IMR-90 (cell line): ENCODE data around the gene MEGF9. TPM values are rescaled to one million over a fixed set of nuclear protein-coding genes. Genes with fewer than 3 reads are reported as not detected.

Experiments used
- ATAC-seq: fragments of 200-7000 bp; cut with Tn5 transposase; 2 replicates; pipeline ENCODE4 v1.9.1; 2020; ENCODE audit warnings: low read depth, mild to moderate bottlenecking, moderate library complexity
- BruUV-seq: library from RNA; stranded (reverse); fragments of 400-500 nt; replicated peaks from 2 replicates; lab custom pipeline; 2021; lab: Mats Ljungman, UMichigan
- CTCF ChIA-PET: fragments of 300-600 bp; formaldehyde crosslinking; extraction: SDS; loops from one replicate; lab custom pipeline; 2021; ENCODE audit warnings: antibody characterized with exemption; lab: Yijun Ruan, JAX
- POLR2A ChIA-PET: fragments of 300-600 bp; sonication (Branson Sonifier 250); formaldehyde crosslinking; loops from one replicate; lab custom pipeline; 2022; ENCODE audit warnings: antibody characterized with exemption; ENCODE audit not compliant: unreplicated experiment; lab: Charles Lee
- DNase-seq: peaks from one replicate; pipeline ENCODE4 v3.0.0; 2013
- H2AFZ ChIP-seq: replicated peaks from 2 replicates; pipeline ENCODE3; 2013; ENCODE audit warnings: low read length, mild to moderate bottlenecking; ENCODE audit not compliant: poor library complexity
- H2AK5ac ChIP-seq: 2 replicates; pipeline ENCODE4 v1.6.1; 2013; ENCODE audit warnings: low read depth, low read length, inconsistent platforms
- H2AK9ac ChIP-seq: replicated peaks from 2 replicates; pipeline ENCODE3; 2013; ENCODE audit warnings: mild to moderate bottlenecking, low read depth, low read length, moderate library complexity; ENCODE audit not compliant: poor library complexity
- H2BK120ac ChIP-seq: 2 replicates; pipeline ENCODE4 v1.6.1; 2013; ENCODE audit warnings: low read depth, low read length, inconsistent platforms
- H2BK15ac ChIP-seq: 3 replicates; pipeline ENCODE4 v1.6.1; 2013; ENCODE audit warnings: low read depth, low read length, inconsistent platforms
- H2BK20ac ChIP-seq: 2 replicates; pipeline ENCODE4 v1.6.1; 2013; ENCODE audit warnings: low read depth, mild to moderate bottlenecking, inconsistent platforms, low read length, moderate library complexity
- H2BK5ac ChIP-seq: 2 replicates; pipeline ENCODE4 v1.6.1; 2013; ENCODE audit warnings: mild to moderate bottlenecking, low read depth, low read length, inconsistent platforms; ENCODE audit not compliant: poor library complexity, severe bottlenecking
- H3K14ac ChIP-seq: replicated peaks from 2 replicates; pipeline ENCODE4 v1.6.1; 2013; ENCODE audit warnings: low read depth, low read length, inconsistent platforms
- H3K18ac ChIP-seq: 2 replicates; pipeline ENCODE4 v1.6.1; 2013; ENCODE audit warnings: low read depth, low read length, control low read depth
- H3K23ac ChIP-seq: 2 replicates; pipeline ENCODE4 v1.6.1; 2013; ENCODE audit warnings: low read depth, low read length, inconsistent platforms
- H3K27ac ChIP-seq: 2 replicates; pipeline ENCODE4 v1.5.1; 2013; ENCODE audit warnings: mild to moderate bottlenecking, control low read depth, low read length; ENCODE audit not compliant: insufficient read depth
- H3K27me3 ChIP-seq: 2 replicates; pipeline ENCODE4 v1.6.1; 2013; ENCODE audit warnings: low read length; ENCODE audit not compliant: control insufficient read depth, insufficient read depth
- H3K36me3 ChIP-seq: 2 replicates; pipeline ENCODE4 v1.6.1; 2013; ENCODE audit warnings: low read length, mixed read lengths; ENCODE audit not compliant: control insufficient read depth, insufficient read depth
- H3K4ac ChIP-seq: 2 replicates; pipeline ENCODE4 v1.6.1; 2013; ENCODE audit warnings: low read depth, low read length, inconsistent platforms
- H3K4me1 ChIP-seq: 2 replicates; pipeline ENCODE4 v1.6.1; 2013; ENCODE audit warnings: low read length, mixed read lengths; ENCODE audit not compliant: control insufficient read depth, insufficient read depth
- H3K4me2 ChIP-seq: 2 replicates; pipeline ENCODE4 v1.6.1; 2013; ENCODE audit warnings: low read depth, mild to moderate bottlenecking, control low read depth, low read length, moderate library complexity
- H3K4me3 ChIP-seq: 2 replicates; pipeline ENCODE4 v1.5.1; 2013; ENCODE audit warnings: low read depth, mild to moderate bottlenecking, control low read depth, low read length, moderate library complexity; ENCODE audit not compliant: insufficient read depth
- H3K56ac ChIP-seq: 2 replicates; pipeline ENCODE4 v1.6.1; 2013; ENCODE audit warnings: low read length, inconsistent platforms; ENCODE audit not compliant: insufficient read depth; ENCODE audit errors: extremely low read depth
- H3K79me1 ChIP-seq, 2 experiments: 2 replicates each; pipeline ENCODE4 v1.6.1; 2013; ENCODE audit warnings: low read length in 2 of 2, inconsistent platforms in 1 of 2, low read depth in 1 of 2
- H3K9ac ChIP-seq: 2 replicates; pipeline ENCODE4 v1.6.1; 2013; ENCODE audit warnings: low read depth, low read length, control low read depth
- H3K9me1 ChIP-seq: 2 replicates; pipeline ENCODE4 v1.6.1; 2013; ENCODE audit warnings: low read length, inconsistent platforms; ENCODE audit not compliant: insufficient read depth
- H3K9me3 ChIP-seq: 2 replicates; pipeline ENCODE4 v1.6.1; 2013; ENCODE audit warnings: low read length; ENCODE audit not compliant: control insufficient read depth, insufficient read depth
- H4K20me1 ChIP-seq: 2 replicates; pipeline ENCODE4 v1.6.1; 2013; ENCODE audit warnings: low read length, inconsistent platforms; ENCODE audit not compliant: insufficient read depth
- H4K5ac ChIP-seq: 2 replicates; pipeline ENCODE4 v1.6.1; 2013; ENCODE audit warnings: mild to moderate bottlenecking, low read depth, low read length, control low read depth
- H4K8ac ChIP-seq, 2 experiments: 2 replicates each; pipeline ENCODE4 v1.6.1; 2013; ENCODE audit warnings: low read depth in 2 of 2, low read length in 2 of 2, control low read depth in 1 of 2, inconsistent platforms in 1 of 2
- H4K91ac ChIP-seq: 2 replicates; pipeline ENCODE4 v1.6.1; 2013; ENCODE audit warnings: low read depth, low read length, inconsistent platforms; ENCODE audit not compliant: insufficient read depth
- BHLHE40 ChIP-seq: fragments of 150-350 bp; IDR thresholded peaks from 2 replicates; pipeline ENCODE4 v1.6.1; 2016; ENCODE audit warnings: mild to moderate bottlenecking, low read depth, low read length
- MAFK ChIP-seq: IDR thresholded peaks from 2 replicates; pipeline ENCODE4 v1.6.1; 2012; ENCODE audit warnings: low read depth, low read length, improper control_type of control experiment
- MAZ ChIP-seq: IDR thresholded peaks from 2 replicates; pipeline ENCODE4 v1.6.1; 2012; ENCODE audit warnings: low read depth, mild to moderate bottlenecking, low read length, improper control_type of control experiment, moderate library complexity, borderline replicate concordance
- RAD21 ChIP-seq: IDR thresholded peaks from 2 replicates; pipeline ENCODE4 v1.6.1; 2012; ENCODE audit warnings: low read length, improper control_type of control experiment
- RFX5 ChIP-seq: IDR thresholded peaks from 2 replicates; pipeline ENCODE4 v1.8.0; 2012; ENCODE audit warnings: low read depth, mild to moderate bottlenecking, low read length, moderate library complexity
- WGBS, 2 experiments: methylation state at CpG; one replicate each; pipeline versions ENCODE4 v1.1.5 to v1.1.7; 2013; ENCODE audit warnings: missing lambda C conversion rate in 2 of 2; ENCODE audit not compliant: insufficient read length in 1 of 2; ENCODE audit errors: extremely low coverage in 2 of 2; 5-methylcytosine and 5-hydroxymethylcytosine counted together
- dilution Hi-C: fragments of 300-500 bp; cut with HindIII; formaldehyde crosslinking; loops from one replicate; pipeline ENCODE4 v1.14.3; 2018; ENCODE audit warnings: low sequenced_read_pairs; ENCODE audit not compliant: unreplicated experiment
- in situ Hi-C: fragments of 300-500 bp; cut with MboI; formaldehyde crosslinking; loops from 3 replicates; pipeline ENCODE4 v1.14.3; 2019; ENCODE audit warnings: low sequenced_read_pairs, inconsistent platforms, mixed read lengths
- intact Hi-C: fragments of 100-400 bp; cut with micrococcal nuclease; formaldehyde crosslinking; loops from 2 replicates; pipeline ENCODE4 v1.10.0; 2022
- polyA plus RNA-seq, 3 experiments: library from polyadenylated mRNA; depleted of rRNA; stranded (reverse); fragments of >200 nt; gene quantifications; 2 replicates each; pipeline ENCODE4 v1.2.3, GENCODE V29; 2012; ENCODE audit warnings: low replicate concordance in 1 of 3
- total RNA-seq: library from RNA; depleted of rRNA; stranded (reverse); fragments of >200 nt; gene quantifications from 2 replicates; pipeline ENCODE4 v1.2.3, GENCODE V29; 2012

The MEGF9 gene
- total and polyA plus RNA-seq, 2 of the 4 experiments (the other 2 are of a cell fraction): 3.4 TPM

GRCh38 chr9:120627073-120627472 lies 87.2 kb downstream of the MEGF9 start (continued):
- TF ChIP-seq RFX5 (no peak), MAFK (no peak), MAZ (no peak)

- no peak overlapping the region for H2BK20ac ChIP-seq
- H3K79me1 ChIP-seq: peaks cover 0 to 14% of the 10 kb centered on the region in 2 experiments; a peak in 2 of 4 replicates
- H2AK9ac ChIP-seq: no peak overlapping the region
- H4K5ac ChIP-seq: no peak overlapping the region
- no peak overlapping the region for H2BK15ac ChIP-seq
- H3K9me3 ChIP-seq: no peaks in the 10 kb centered on the region
- H2AFZ ChIP-seq: no peak overlapping the region
- peaks cover 1% of the 10 kb centered on the region; the same call in 1 of the 2 replicates for H3K36me3 ChIP-seq
- no peak overlapping the region for H3K27ac ChIP-seq
- no peak overlapping the region for H3K4me3 ChIP-seq
- no peaks in the 10 kb centered on the region for H3K27me3 ChIP-seq
- no TSS peak for BruUV-seq
- peaks cover 4% of the 10 kb centered on the region; the same call in 1 of the 2 replicates for H4K20me1 ChIP-seq
- ATAC-seq: no peak
- H2AK5ac ChIP-seq: no peak overlapping the region
- H2BK120ac ChIP-seq: no peak overlapping the region
- H4K8ac ChIP-seq: no peak overlapping the region
- dilution Hi-C loops: no loop called here
- in situ Hi-C loops: no loop called here
- WGBS, 2 experiments: no CpG with 5 or more reads among the region's 1 CpG
- ChIA-PET POLR2A (no interaction called here), CTCF (no interaction called here)
- TF ChIP-seq BHLHE40 (no peak), RAD21 (no peak)
- H3K4me2 ChIP-seq: no peak overlapping the region
- no peak overlapping the region for H3K23ac ChIP-seq
- no peak overlapping the region for H3K56ac ChIP-seq
- no peaks in the 10 kb centered on the region; the same call in 1 of the 2 replicates for H3K4me1 ChIP-seq
- H3K9ac ChIP-seq: no peak overlapping the region
- intact Hi-C loops: loop anchor here (5.0 to 10.0 kb wide), 2 partner anchors 66 to 208 kb away; no protein-coding TSS in a partner anchor
- no peak overlapping the region for H4K91ac ChIP-seq
- no peak overlapping the region for H3K18ac ChIP-seq
- no peak overlapping the region for H3K14ac ChIP-seq
- no peak overlapping the region for H2BK5ac ChIP-seq
- H3K9me1 ChIP-seq: peaks cover 6% of the 10 kb centered on the region; the same call in 1 of the 2 replicates
- H3K4ac ChIP-seq: no peak overlapping the region
- DNase-seq: no peak
Observed at GRCh38 chr9:120626512-120626911, 87.8 kb downstream of the MEGF9 start.
